Dermis microvascular lymphatic vessel endothelial cell (primary cell): ENCODE results near the gene TMEM95. TPM values are rescaled to one million over a fixed set of nuclear protein-coding genes. Genes with fewer than 3 reads are reported as not detected.

Source experiments
- DNase-seq, 2 donors: peaks; one replicate each; pipeline versions ENCODE4 v3.0.0 to v3.0.0-alpha.2; 2010; ENCODE audit warnings: low read depth in 2 of 2
- total RNA-seq: library from RNA; depleted of rRNA; stranded (reverse); fragments of >200 nt; gene quantifications from 2 replicates; pipeline ENCODE4 v1.2.1, GENCODE V29; 2014

TMEM95 gene
- total RNA-seq, 1 donor from 2014 or later = not detected

DNA sequence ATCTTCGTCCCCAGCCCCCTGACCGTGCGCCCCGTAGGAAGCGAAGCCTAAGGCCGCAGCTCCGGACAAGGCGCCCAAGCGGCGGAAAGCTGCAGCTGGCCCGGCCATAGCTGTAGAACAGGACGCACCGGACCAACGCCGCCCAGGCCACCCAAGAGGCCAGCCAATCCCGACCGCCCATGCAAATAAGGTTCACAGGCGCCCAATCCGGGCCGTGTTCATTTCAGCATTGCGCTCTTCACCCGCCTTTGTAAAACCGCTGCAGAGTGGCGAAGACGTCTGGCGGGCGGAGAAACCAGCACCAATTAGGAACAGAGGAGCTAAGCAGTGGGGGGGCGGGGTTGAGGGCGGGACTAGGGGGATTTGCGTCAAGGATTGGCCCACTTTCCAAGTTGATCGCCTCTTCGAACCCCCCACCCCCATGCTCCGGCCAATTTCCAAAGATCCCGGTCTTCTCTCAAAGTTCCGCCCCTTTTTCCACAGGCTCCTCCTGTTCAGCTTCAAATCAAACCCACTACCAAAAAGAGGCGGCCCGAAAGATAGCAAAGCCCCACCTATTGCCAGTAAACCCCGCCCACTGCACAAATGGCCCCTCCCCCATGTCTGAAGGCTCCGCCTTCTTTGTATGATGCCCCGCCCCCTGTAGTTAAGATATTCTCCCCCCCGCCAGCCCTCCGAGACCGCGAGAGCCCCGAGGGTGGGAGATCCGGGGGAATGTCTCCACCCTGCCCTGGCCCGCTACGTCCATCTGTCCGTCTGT is 49.2 kb downstream of the TMEM95 start, which contains the start of gene TMEM256:
TMEM256 (minus strand) TSS at position 121 of the 760 bp plus-strand sequence; CDS start at position 108, 13 bp downstream.
- peak; percentile 98 to 100 for DNase-seq

- DNase-seq = no peak
Measured at GRCh38 chr17:7404737-7405349, 49.9 kb downstream of the TMEM95 start.

GRCh38 chr17:7405350-7406234 is 50.6 kb downstream of the TMEM95 start:
- no peak for DNase-seq

DNA sequence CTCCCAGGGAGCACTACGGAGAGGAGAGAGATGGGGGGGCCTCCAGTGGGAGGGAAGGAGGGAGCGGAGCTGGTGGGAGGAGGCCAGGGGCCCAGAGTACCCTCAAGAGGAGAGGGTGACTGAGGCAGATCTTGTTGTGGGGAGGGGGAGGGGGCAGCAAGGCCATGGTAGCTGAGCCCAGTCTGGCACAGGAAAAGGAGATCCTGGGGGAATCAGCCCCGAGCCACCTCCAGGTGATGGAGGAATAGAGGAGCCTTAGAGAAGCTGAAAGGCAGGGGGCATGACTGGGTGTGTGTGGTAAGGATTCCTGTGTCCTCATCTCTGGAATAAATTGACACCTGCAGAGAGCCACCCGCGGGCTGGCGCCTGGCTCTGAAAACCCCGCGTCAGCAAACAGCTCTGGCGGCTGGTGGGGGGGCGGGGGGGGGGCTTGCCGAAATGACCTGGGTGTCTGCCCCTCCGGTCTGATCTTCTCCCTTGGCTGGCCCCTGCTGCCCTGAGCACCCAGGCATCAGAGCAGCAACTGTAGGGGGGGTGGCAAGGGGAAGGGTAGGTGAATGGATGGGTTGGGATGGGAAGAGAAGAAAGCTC is 51.4 kb downstream of the TMEM95 start:
- DNase-seq = no peak

Other genes starting within 250 kb of the TMEM95 start
- under 0.01 TPM in 1 of 2 replicates, not detected in the other for gene ASGR2, start 240.3 kb upstream of the TMEM95 start, total RNA-seq
- 14.8 and 26.2 TPM in 2 replicates for gene ASGR1, start 175.8 kb upstream of the TMEM95 start, total RNA-seq
- gene DLG4, start 135.3 kb upstream of the TMEM95 start, total RNA-seq = 5.3 and 11.4 TPM in 2 replicates
- 219 and 341 TPM in 2 replicates for gene ACADVL, start 135.2 kb upstream of the TMEM95 start, total RNA-seq
- 28.6 and 37.0 TPM in 2 replicates for gene DVL2, start 120.6 kb upstream of the TMEM95 start, total RNA-seq
- 29.7 and 45.6 TPM in 2 replicates for gene PHF23, start 115.7 kb upstream of the TMEM95 start, total RNA-seq
- gene GABARAP, start 112.7 kb upstream of the TMEM95 start, total RNA-seq = 92.6 and 197 TPM in 2 replicates
- gene CTDNEP1, start 103.4 kb upstream of the TMEM95 start, total RNA-seq = 25.9 and 35.5 TPM in 2 replicates
- 31.8 and 34.6 TPM in 2 replicates for gene ELP5, start 102.9 kb upstream of the TMEM95 start, total RNA-seq
- gene CLDN7, start 92.7 kb upstream of the TMEM95 start, total RNA-seq = 1.0 and 2.7 TPM in 2 replicates
- gene SLC2A4, start 73.4 kb upstream of the TMEM95 start, total RNA-seq = 0.76 and 0.90 TPM in 2 replicates
- gene YBX2, start 60.5 kb upstream of the TMEM95 start, total RNA-seq = 0.25 and 0.26 TPM in 2 replicates
- gene EIF5A, start 47.5 kb upstream of the TMEM95 start, total RNA-seq = 540 and 622 TPM in 2 replicates
- gene GPS2, start 39.8 kb upstream of the TMEM95 start, total RNA-seq = 19.1 and 28.3 TPM in 2 replicates
- 9.1 and 15.0 TPM in 2 replicates for gene NEURL4, start 25.8 kb upstream of the TMEM95 start, total RNA-seq
- 0.26 and 1.0 TPM in 2 replicates for gene ACAP1, start 18.6 kb upstream of the TMEM95 start, total RNA-seq
- gene KCTD11, start 3.0 kb upstream of the TMEM95 start, total RNA-seq = 2.3 and 3.4 TPM in 2 replicates
- gene TNK1, start 25.9 kb downstream of the TMEM95 start, total RNA-seq = 2.1 and 2.3 TPM in 2 replicates
- gene PLSCR3, start 39.4 kb downstream of the TMEM95 start, total RNA-seq = 13.5 and 34.0 TPM in 2 replicates
- 127 and 212 TPM in 2 replicates for gene TMEM256, start 48.9 kb downstream of the TMEM95 start, total RNA-seq
- gene NLGN2, start 52.7 kb downstream of the TMEM95 start, total RNA-seq = 1.4 and 3.0 TPM in 2 replicates
- gene SPEM1, start 65.2 kb downstream of the TMEM95 start, total RNA-seq = not detected in 2 replicates
- not detected in 2 replicates for gene SPEM2, start 70.5 kb downstream of the TMEM95 start, total RNA-seq
- gene SPEM3, start 73.7 kb downstream of the TMEM95 start, total RNA-seq = not detected in 2 replicates
- 6.8 and 10.1 TPM in 2 replicates for gene TMEM102, start 80.3 kb downstream of the TMEM95 start, total RNA-seq
- gene FGF11, start 84.4 kb downstream of the TMEM95 start, total RNA-seq = 0.13 and 0.38 TPM in 2 replicates
- 7.2 and 10.0 TPM in 2 replicates for gene CHRNB1, start 89.9 kb downstream of the TMEM95 start, total RNA-seq
- 6.7 and 11.3 TPM in 2 replicates for gene ZBTB4, start 124.5 kb downstream of the TMEM95 start, total RNA-seq
- not detected in 2 replicates for gene SLC35G6, start 126.3 kb downstream of the TMEM95 start, total RNA-seq
- 56.5 and 87.0 TPM in 2 replicates for gene POLR2A, start 129.2 kb downstream of the TMEM95 start, total RNA-seq
- 4.7 and 9.4 TPM in 2 replicates for gene TNFSF12, start 193.9 kb downstream of the TMEM95 start, total RNA-seq
- gene TNFSF13, start 203.6 kb downstream of the TMEM95 start, total RNA-seq = 0.25 and 0.26 TPM in 2 replicates
- 61.2 and 74.1 TPM in 2 replicates for gene SENP3, start 206.8 kb downstream of the TMEM95 start, total RNA-seq
- gene CD68, start 224.5 kb downstream of the TMEM95 start, total RNA-seq = 0.77 and 1.5 TPM in 2 replicates
- 70.0 and 98.1 TPM in 2 replicates for gene MPDU1, start 228.7 kb downstream of the TMEM95 start, total RNA-seq
- gene SOX15, start 234.9 kb downstream of the TMEM95 start, total RNA-seq = 0.13 TPM in 2 replicates